ENCODE results near the gene FOLR1. TPM values are rescaled to one million over a fixed set of nuclear protein-coding genes. Genes with fewer than 3 reads are reported as not detected.
A peak's percentile ranks its signal among the peaks of the same experiment; 100 is the strongest.
"Not testable (repeated sequence)": the region's sequence is repeated elsewhere in the genome, so short reads cannot be mapped to it uniquely, and the experiment has no call there.

Gene FOLR1
- total RNA-seq, 2 donors from 2014 or later = not detected

- intact Hi-C loops (cut with DNase I, micrococcal nuclease) = no loop called here
- no peak for ATAC-seq
Observed at GRCh38 chr11:72179049-72179803, 12.7 kb upstream of the FOLR1 start.

GRCh38 chr11:72179804-72180396, 12.0 kb upstream of the FOLR1 start:
- no peak for DNase-seq
- intact Hi-C loops (cut with DNase I, micrococcal nuclease) = no loop called here
- no peak for ATAC-seq

More at GRCh38 chr11:72179049-72179803, 12.7 kb upstream of the FOLR1 start:
- DNase-seq = no peak

GRCh38 chr11:72180892-72181552, 10.9 kb upstream of the FOLR1 start:
- DNase-seq; intact Hi-C loops (cut with DNase I, micrococcal nuclease); ATAC-seq: not testable (repeated sequence)

GRCh38 chr11:72181553-72181958, 10.4 kb upstream of the FOLR1 start:
- ATAC-seq = peak; percentile 73
- DNase-seq; intact Hi-C loops (cut with DNase I, micrococcal nuclease): not testable (repeated sequence)

GRCh38 chr11:72188267-72188666, 3.7 kb upstream of the FOLR1 start:
- ATAC-seq (no peak), DNase-seq (no peak)
- intact Hi-C loops (cut with DNase I, micrococcal nuclease) = no loop called here

- DNase-seq (no peak), ATAC-seq (peak; percentile 29)
- intact Hi-C loops (cut with DNase I, micrococcal nuclease) = no loop called here
Observed at GRCh38 chr11:72189455-72190250, 2.3 kb upstream of the FOLR1 start.

GRCh38 chr11:72190631-72191071, 1.3 kb upstream of the FOLR1 start:
- ATAC-seq (no peak), DNase-seq (no peak)
- intact Hi-C loops (cut with DNase I, micrococcal nuclease) = no loop called here

GRCh38 chr11:72195518-72196270, 3.8 kb downstream of the FOLR1 start:
- ATAC-seq = peak; percentile 16
- no peak for DNase-seq
- intact Hi-C loops (cut with DNase I, micrococcal nuclease) = no loop called here

- intact Hi-C loops (cut with DNase I, micrococcal nuclease); DNase-seq; ATAC-seq: not testable (repeated sequence)
Observed at GRCh38 chr11:72201445-72201844, 9.5 kb downstream of the FOLR1 start.

- DNase-seq = no peak
- intact Hi-C loops (cut with DNase I, micrococcal nuclease) = no loop called here
- ATAC-seq = no peak
Observed at GRCh38 chr11:72202571-72202970, 10.6 kb downstream of the FOLR1 start.

- DNase-seq (no peak), ATAC-seq (peak; percentile 49)
- intact Hi-C loops (cut with DNase I, micrococcal nuclease) = no loop called here
Observed at GRCh38 chr11:72203163-72203562, 11.2 kb downstream of the FOLR1 start.

- intact Hi-C loops (cut with DNase I, micrococcal nuclease) = no loop called here
- ATAC-seq (no peak), DNase-seq (no peak)
Observed at GRCh38 chr11:72204886-72205285, 12.9 kb downstream of the FOLR1 start.

GRCh38 chr11:72206794-72207193, 14.9 kb downstream of the FOLR1 start:
- DNase-seq; ATAC-seq; intact Hi-C loops (cut with DNase I, micrococcal nuclease): not testable (repeated sequence)

- no peak for ATAC-seq
- intact Hi-C loops (cut with DNase I, micrococcal nuclease) = no loop called here
- DNase-seq = no peak
Observed at GRCh38 chr11:72208281-72208680, 16.3 kb downstream of the FOLR1 start.

- ATAC-seq = no peak
- DNase-seq = no peak
- intact Hi-C loops (cut with DNase I, micrococcal nuclease) = no loop called here
Observed at GRCh38 chr11:72209101-72209500, 17.2 kb downstream of the FOLR1 start.

- ATAC-seq (no peak), DNase-seq (no peak)
- intact Hi-C loops (cut with DNase I, micrococcal nuclease) = no loop called here
Observed at GRCh38 chr11:72216638-72217037, 24.7 kb downstream of the FOLR1 start, which contains the start of gene FOLR2. FOLR2 (plus strand) TSS chr11:72216794; CDS start chr11:72218585, 1,791 bp downstream.

GRCh38 chr11:72217841-72218240, 25.9 kb downstream of the FOLR1 start:
- intact Hi-C loops (cut with DNase I, micrococcal nuclease) = no loop called here
- no peak for DNase-seq
- no peak for ATAC-seq

- DNase-seq (no peak), ATAC-seq (no peak)
- intact Hi-C loops (cut with DNase I, micrococcal nuclease) = no loop called here
Observed at GRCh38 chr11:72218251-72218745, 26.4 kb downstream of the FOLR1 start.

Measured in left colon (tissue), 2 donors.